Stimulated activated CD8-positive, alpha-beta memory T cell treated with anti-CD3 and anti-CD28 coated beads, Interleukin-7, amount 100 ng/mL, for 48 hours (primary cell): ENCODE results near the gene MOB4.
"Not testable (repeated sequence)": the region's sequence is repeated elsewhere in the genome, so short reads cannot be mapped to it uniquely, and the experiment has no call there.

Source experiments
- DNase-seq, 2 donors: peaks; one replicate each; pipeline ENCODE4 v3.0.0-alpha.2; 2020; ENCODE audit warnings: low read depth in 1 of 2; ENCODE audit errors: extremely low read depth in 1 of 2

Gene MOB4

DNA sequence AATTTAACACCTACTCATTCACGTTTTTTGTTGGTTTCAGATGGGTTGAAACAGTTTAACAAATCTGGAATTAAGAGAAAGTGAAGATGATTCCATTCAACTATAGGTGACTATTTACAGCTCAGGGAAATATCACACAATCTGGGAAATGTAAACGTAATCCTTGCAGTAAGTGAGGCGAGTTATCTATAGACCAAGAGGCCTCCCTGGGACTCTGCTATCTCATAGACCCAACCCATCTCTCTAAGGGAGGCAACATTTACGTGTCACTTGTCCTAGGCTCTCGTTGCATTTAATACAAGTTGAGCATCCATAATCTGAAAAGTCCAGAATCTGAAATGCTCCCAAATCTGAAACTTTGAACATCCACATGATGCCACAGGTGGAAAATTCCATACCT lies 2.0 kb upstream of the MOB4 start:
- DNase-seq: no peak

DNA sequence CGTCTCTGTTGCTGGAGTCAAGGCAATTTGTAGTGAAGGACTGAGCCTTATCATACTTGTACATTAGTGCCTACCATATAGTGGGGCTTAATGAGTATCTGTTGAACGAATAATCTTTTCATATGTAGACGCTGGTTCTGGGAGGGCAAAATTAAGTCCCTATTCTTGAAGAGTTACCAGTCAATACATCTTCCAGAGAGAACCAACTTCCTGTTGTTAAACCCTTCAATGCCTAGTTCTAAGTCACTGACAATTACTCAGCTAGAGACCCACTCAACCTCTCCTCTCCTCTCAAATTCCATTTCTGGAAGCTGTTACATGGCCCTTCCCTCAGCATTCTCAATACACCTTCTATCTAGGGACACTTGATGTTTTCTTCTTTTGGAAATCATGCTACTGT lies 1.1 kb upstream of the MOB4 start:
- no peak for DNase-seq

DNA sequence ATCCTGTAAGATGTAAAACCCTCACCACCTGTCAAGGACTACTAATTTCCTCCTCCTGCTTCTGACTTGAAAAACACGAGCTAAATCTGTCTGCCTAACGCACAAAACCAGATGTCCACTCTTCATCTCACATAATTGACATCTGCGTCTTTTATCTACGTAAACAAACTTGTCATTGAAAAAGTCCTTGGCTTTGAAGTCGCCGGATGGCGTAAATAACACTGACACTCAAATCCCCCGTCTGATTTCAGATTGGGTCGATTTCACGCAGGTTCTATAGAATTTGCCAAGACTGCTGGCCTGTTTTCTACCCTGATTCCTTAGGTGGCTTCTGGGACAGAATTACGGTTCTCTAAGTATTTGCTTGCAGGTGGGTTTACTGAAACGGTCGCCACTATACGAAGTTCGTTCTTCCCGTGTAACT lies 539 bp upstream of the MOB4 start:
- DNase-seq: no peak

DNA sequence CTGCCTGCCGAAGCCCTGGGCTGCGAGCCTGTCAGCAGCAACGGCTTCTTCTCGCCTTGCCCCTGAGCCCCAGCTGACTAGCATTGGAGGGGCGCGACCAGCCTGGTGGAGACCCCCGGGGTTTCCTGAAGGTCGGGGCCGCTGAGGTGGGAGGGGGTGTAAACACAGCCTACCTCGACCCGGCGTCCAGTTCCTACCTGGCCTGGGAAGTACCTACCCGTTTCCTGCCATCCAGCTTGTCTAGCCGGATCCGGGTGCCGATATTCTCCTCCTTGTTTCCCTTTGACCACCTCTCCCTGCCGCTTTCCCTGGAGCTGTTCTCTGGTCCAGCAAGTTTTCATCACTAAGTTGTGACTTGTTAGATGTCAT lies 511 bp downstream of the MOB4 start:
- DNase-seq: no peak

DNA sequence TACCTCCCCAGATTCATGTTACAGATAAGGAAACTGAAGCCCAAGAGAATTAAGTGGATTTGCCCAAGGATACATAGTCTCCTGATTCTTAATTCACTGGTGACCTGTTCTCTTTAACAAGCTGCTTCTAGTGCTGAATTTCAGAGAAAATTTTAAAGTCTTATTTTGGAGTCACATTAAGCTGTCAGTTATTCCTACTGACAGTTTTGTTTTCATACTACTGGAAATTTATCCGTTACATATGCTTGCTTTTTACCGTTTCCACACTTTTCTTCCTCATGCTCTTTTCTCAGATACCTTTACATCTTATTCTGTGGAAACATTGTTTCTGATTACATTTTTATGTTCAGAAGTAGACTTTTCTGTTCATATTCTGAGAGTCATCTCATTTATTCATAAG lies 1.3 kb downstream of the MOB4 start:
- DNase-seq: no peak

DNA sequence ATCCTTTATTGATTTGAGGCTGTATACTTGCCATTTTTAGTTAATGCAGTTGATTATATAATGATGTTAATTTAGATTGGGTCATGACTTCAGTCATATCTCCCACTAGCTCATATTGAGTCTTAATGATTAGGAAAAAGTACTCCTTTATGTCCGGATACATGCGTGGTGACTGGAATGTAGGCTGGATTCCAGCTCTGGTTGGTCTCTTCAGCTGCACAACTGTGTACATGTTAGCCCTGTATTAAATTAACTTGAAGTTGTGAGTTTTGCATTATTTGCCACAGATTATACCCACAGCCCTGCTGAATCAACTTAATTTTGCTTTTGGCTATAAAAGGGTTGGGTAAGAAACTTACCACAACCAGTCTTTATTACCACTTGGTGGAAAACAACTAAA lies 22.5 kb downstream of the MOB4 start:
- DNase-seq: no peak

DNA sequence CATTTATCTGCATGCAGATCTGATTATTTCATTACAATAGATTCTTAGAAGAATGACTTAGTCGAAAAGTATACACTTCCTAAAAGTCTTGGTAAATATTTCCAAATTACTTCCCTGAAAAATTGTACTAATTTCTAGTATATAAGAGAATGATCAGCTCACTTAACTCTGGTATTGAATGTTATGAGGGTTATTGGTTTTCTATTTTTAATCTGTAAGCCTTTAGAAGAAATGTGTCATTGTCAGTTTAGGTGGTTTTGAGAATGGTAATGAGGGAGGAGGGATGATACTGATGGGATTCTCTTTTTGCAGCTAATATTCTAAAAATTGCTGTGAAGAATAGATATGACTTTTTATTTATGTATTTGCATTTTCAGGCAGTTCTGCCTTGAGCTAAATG lies 23.9 kb downstream of the MOB4 start:
- DNase-seq: no peak

DNA sequence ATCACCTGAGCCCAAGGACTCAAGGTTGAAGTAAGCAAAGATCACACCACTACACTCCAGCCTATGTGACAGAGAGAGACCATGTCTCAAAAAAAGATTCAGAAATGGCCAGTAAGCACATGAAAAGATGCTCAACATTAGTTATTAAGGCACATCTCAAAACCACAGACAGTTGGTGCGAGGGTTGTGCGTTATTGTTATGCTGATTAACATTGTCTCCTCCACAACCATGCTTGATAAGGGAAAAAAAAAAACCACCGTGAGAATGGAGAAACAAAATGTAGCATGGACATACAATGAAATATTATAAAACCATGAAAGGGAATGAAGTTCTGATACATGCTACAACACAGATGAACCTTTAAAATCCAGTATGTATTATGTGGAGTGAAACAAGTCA lies 27.3 kb downstream of the MOB4 start:
- DNase-seq: no peak

DNA sequence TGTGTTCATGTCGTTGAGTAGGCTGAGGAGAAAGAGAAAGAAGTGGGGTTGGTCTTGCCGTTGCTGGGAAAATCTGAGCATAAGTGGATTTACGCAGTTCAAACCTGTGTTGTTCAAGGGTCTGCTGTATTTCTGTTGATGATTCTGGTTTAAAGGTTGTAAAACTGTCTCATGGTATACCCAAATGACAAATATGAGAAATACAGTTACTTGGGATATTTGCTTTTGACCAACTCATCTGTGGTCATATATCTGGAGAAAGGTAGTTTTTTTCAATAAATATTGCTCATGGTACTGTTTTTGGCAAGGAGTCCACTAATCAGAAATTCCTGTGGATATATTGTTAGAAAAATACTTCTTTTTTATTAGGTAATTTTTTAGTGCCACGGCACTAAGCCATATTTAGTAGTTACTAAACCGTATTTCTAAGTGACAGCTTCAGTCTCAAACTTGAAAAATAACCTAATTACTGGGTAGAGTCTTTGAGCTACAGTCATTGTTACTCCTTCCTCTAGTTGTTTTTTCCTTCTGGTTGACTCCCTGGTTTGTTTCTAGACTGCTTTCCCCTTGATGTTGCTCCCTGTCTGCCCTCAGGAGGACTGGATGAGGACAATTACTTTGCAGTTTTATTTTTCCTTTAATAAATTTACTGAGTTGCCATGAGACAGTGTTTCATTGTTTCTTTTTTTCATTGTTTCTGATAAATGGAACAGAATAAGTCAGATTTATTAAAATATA lies 31.5 kb downstream of the MOB4 start:
- no peak for DNase-seq

DNA sequence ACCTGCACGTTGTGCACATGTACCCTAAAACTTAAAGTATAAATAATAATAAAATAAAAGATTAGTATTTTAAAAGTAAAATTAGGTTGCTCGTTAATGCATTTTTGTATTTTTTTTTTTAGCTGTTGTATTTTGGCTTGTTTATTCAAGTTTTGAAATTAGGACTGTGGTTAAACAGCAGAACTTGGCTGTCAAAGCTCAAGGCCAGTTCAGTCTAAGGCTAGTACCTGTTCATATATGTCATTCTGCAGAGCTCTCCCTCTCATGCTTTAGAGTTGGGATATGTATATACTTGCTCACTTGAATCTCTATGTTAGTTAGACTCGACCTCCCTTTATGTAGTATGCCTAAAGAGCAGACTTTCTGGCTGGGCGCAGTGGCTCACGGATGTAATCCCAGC lies 32.7 kb downstream of the MOB4 start:
- DNase-seq: no peak

DNA sequence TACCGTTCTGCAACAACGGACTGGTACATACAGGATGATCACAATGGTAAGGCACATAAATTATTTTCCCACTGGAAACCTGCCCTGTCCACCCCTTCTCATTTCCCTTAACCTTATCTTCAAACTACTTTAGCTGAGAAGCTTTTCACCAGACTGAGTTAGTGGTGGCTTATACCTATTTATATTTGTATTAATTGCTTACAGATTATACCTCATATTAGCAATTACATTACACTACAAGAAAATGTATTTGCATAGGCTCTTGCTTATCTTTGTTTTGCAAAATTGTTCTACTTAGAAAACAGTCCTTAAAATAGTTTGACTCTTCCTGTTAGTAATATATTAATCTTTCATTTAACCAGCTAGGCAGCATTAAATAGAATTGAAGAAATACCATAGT lies 35.4 kb downstream of the MOB4 start:
- not testable (repeated sequence) for DNase-seq

DNA sequence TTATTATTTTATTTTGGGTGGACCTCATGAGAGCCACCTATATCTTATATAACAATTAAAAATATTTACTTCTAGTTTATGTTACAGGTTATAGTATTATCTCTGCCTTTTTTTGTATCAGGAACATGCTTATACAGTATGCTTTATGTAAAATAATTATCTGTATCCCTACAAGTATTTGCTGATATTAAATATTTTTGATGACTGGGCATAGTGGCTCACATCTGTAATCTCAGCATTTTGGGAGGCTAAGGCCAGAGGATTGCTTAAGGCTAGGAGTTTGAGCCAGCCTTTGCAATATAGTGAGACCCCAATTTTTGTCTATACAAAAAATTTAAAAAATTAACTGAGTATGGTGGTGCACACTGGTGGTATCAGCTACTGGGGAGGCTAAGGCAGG lies 39.6 kb downstream of the MOB4 start:
- DNase-seq: no peak

DNA sequence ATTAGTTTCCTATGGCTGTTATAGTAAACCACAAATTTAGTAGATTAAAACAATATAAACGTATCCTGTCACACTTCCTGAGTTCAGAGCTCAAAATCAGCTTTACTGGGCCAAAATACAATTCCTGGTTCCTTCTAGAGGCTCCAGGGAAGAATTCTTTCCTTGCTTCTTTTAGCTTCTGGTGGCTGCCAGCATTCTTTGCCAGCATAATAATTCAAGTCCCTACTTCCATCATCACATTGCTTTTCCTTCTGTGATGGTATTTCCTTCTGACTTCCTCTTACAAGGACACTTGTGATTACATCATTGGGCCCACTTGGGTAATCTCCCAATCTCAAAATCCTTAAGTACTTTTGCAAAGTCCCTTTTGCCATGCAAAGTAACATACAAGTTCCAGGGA lies 40.6 kb downstream of the MOB4 start:
- DNase-seq: no peak

DNA sequence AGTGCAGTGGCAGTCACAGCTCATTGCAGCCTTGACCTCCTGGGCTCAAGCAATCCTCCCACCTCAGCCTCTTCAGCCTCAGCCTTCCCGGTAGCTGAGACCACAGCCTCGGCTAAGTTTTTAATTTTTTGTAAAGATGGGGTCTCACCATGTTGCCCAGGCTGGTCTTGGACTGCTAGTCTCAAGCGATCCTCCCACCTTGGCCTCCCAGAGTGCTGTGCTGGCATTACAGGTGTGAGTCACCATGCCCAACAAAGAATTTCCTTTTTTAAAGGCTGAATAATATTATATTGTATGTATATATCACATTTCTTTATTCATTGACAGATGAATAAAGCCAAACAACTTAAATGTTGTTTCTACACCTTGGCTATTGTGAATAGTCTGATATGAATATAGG lies 42.5 kb downstream of the MOB4 start:
- DNase-seq: no peak

DNA sequence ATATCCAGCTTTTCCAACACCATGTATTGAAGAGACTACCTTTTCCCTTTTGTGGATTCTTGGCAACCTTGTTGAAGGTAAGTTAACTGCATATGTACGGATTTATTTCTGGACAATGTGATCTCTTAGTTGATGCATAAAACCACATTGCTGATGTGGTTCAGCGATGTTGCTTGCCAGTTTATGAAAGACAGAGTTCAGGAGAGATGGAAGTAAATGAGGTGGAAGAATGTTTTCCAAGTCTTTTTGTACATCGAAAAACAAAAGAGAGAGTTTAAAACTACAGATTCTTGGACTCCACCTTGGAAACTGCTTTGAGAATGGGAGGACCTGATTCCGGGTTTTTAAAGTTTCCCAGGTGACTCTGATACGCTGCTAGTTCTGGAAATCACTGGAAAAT lies 43.8 kb downstream of the MOB4 start:
- no peak for DNase-seq

DNA sequence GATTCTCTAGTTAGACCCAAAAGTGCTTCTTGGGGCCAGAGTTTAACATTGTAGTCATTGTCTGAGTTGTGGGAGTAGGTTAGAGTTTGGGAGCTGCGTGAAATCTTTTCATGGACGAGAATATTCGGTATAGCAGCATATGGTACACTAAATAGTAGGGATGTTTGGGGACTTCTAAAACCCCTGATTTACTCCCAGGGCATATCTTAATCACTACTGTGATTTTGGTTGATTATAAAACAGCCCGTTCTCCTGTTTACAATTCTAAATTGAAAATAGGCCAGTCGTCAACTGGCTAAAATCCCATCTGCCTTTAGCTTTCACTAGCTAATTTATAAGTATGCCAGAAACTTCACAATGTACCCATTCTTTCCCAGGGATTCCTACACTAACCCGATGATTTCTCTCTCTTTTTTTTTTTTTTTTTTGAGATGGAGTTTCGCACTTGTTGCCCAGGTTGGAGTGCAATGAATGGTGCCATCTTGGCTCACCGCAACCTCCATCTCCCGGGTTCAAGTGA lies 44.3 kb downstream of the MOB4 start:
- no peak for DNase-seq

DNA sequence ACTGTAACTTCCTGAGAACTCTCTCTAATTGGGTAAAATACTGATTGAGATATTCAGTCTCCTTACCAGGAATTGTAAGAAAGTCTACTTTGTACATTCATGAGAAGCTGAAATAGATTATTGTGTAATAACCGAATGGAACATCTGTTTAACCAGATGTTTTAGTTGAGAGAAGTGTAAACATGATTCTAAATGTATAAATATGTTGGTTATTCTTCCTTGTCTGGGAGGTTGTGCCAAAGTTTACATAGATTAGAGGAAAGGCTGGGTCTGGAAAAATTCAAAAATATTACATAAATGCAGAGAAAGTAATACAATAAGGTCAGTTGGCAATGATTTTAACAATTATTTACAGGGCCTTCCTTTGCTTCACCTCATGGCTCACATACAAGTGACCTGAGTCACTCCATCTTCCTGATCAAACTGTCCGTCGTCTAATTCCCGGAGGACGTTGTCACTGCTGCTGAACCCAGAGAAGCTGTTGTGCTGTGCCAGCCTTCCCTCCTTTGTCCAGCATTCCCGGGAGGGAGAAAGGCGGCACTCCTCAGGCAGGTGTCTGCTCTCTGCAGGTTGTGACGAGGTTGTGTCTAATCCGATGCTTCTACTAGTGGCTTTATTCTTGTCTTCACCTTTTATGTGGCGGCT lies 55.9 kb downstream of the MOB4 start:
- no peak for DNase-seq

DNA sequence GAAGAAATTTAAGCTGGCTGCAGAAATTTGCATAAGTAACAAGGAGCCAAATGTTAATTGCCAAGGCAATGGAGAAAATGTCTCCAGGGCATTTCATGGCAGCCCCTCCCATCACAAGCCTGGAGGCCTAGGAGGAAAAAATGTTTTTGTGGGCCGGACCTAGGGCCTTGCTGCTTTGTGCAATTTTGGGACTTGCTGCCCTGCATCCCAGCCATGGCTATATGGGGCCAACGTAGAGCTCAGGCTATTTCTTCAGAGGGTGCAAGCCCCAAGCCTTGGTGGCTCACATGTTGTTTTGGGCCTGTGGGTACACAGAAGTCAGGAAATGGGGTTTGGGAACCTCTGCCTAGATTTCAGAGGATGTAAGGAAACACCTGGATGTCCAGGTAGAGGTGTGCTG lies 57.7 kb downstream of the MOB4 start:
- DNase-seq: no peak

DNA sequence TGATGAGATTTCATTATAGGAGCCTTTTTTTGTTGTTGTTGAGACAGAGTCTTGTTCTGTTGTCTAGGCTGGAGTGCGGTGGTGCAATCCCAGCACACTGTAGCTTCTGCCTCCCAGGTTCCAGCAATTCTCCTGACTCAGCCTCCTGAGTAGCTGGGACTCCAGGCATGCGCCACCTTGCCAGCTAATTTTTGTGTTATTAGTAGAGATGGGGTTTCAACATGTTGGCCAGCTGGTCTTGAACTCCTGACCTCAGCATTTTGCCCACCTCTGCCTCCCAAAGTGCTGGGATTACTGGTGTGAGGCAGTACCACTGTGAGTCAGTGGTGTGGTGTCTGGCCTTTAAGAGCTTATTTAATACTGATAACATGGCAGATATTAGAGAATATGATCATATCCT lies 60.1 kb downstream of the MOB4 start:
- no peak for DNase-seq

DNA sequence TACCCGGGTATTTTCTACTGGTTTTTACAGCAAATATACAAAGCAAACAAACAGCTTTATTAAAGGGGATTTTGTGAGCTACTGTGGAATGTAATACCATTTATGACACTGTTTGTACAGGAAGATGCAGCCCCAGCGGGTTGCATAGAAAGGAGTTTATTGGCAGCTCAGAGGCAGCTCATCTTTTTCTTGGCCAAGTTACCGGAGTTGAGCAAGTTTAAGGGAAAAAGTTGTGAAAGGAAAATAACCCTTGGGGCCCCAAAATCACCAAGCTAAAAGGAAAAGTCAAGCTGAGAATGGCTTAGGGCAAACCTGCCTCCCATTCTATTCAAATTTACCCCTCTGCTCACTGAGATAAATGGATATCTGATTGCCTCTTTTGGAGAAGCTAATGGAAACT lies 60.8 kb downstream of the MOB4 start:
- DNase-seq: no peak

DNA sequence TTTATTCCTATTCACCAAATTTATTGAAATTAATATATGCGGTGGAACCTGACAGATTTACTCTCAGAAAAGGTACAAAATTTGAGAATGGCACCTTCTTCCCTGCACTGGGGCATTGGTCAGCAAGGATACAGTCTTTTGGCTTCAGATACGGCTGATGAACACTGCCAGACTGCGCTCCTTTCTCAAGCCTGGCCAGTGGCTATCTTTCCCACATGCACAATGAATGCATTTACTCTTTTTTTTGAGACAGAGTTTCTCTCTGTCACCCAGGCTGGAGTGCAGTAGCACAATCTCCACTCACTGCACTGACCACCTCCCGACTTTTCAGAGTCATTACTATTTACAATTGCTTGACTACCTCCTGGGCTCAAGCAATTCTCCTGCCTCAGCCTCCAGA lies 61.6 kb downstream of the MOB4 start:
- no peak for DNase-seq

DNA sequence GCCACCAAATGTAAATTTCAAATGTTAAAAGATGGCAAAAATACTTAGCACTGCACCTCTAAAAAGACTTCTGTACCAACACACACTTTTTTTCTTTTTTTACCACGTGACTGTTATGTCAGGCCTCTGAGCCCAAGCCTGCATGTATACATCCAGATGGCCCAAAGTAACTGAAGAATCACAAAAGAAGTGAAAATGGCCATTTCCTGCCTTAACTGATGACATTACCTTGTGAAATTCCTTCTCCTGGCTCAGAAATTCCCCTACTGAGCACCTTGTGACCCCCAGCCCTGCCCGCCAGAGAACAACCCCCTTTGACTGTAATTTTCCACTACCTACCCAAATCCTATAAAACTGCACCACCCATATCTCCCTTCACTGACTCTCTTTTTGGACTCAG lies 62.4 kb downstream of the MOB4 start:
- not testable (repeated sequence) for DNase-seq

DNA sequence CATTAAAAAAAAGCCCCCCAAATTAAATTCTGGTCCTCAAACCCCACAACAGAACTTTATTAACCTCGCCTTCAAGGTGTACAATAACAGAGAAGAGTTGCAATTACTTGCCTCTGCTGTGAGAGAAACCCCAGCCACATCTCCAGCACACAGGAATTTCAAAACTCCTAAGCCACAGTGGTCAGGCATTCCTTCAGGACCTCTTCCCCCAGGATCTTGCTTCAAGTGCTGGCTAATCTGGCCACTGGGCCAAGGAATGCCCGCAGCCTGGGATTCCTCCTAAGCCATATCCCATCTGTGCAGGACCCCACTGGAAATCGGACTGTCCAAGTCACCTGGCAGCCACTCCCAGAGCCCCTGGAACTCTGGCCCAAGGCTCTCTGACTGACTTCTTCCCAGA lies 64.3 kb downstream of the MOB4 start:
- DNase-seq: not testable (repeated sequence)
